GM21526 (cell line): Measurements from ENCODE around the gene LAMA5.

Experiments used
- ATAC-seq: cut with Tn5 transposase; IDR thresholded peaks from one replicate; pipeline ENCODE4 v1.9.1; 2021; ENCODE audit warnings: moderate library complexity; ENCODE audit not compliant: unreplicated experiment, low FRiP score

Gene LAMA5

DNA sequence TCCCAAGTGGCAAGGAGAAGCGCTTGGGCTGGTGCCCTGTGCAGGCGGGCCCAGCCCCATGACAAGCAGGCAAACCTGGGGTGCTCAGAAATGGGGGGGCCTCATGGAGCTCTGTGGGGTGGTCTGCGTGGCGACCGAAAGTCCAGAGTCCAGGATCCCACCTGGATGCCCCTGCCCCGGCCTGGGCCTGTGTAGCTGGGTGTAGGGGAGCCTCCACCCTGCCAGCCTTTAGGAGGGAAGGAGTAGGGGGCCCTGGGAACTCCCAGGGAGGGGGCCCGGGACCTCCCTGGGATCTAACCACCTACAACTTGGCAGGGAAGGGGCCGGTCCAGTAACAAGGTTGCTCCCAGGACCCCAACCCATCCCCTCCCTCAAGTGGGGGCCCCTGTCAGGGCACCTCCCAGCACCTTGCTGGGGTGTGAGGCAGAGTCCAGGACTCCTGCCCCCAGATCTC lies 4.5 kb upstream of the LAMA5 start:
- ATAC-seq: no peak

DNA sequence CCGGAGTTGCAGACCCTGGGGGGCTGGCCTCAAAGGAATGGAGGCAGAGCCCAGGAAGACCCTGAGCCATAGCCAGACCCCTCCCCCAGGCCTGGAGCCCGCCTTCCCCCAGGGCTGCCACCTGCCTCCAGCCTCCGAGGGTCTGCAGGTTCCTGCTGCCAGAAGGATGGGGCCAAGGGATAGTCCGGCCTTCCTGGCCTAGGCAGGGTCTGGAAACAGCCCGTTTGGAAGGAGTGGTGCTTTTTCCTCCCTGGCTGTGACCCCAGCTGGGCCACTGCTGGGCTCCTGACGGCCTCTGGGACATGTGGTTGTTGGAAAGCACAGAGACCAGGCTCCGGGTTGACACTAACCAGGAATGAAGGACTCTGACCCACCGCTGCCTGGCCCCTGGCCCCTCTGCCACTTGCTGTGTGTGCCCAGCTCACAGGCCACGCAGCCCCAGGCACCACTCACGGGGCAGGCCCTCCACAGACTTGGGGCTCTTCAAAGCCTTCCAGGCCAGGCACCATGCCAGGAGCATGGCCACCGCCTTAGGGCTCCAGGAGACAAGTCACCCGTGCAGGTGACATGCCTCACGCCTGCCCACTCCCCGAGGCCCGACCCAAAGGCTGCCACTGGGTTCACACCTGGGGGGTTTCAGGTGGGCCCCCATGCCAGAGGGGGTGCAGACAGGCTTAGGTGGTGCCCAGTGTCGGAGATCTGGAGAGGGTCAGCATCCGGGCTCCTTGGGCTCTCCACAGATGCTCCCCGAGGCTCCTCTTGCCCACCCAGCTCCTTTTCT lies 3.9 kb upstream of the LAMA5 start:
- no peak for ATAC-seq

DNA sequence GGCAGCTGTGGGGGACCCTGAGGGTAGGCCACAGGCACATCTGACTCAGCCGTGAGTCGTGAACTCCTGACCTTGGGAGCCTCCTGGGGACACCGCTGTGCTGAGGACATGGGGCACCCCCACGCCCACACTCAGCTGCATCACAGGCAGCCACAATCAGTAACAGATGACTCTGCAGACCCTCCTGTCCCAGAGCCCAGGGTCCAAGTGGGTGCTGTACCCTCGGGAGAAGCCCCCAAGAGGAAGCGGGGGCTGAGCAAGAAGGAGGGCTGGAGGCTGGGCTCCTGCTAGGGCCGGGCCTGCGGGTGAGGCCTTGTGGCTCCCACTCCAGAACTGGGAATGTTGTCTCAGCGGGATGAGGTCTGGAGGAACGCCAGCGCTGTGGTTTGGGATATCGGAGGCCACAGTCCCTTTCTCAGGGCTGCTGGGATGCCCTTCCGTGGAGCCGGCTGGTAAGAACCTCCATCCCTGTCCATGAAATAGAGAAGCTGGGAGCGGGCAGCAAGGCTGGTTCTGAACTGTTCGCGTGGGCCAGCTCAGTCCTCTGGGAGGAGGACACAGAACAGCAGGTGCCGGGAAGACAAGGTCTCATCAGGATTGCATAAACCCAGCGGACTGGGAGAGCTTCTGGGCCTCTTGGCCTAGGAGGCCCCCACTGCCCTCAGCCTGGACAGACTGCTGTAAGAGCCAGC lies 3.1 kb upstream of the LAMA5 start:
- no peak for ATAC-seq

DNA sequence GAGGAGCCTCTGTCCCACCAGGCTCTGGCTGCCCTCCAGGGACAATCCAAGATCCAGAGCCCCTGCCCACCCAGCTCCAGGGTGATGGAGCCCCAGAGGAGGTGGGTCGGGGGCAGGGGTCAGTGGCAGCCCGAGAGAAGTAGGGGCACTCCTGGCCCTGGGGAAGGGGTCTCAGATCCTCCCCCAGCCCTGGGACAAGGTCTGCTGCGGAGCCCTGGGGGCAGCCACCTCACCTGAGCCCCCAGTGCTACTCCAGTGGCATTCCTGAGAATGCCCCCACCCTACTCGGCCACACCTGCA lies 2.7 kb upstream of the LAMA5 start:
- no peak for ATAC-seq

DNA sequence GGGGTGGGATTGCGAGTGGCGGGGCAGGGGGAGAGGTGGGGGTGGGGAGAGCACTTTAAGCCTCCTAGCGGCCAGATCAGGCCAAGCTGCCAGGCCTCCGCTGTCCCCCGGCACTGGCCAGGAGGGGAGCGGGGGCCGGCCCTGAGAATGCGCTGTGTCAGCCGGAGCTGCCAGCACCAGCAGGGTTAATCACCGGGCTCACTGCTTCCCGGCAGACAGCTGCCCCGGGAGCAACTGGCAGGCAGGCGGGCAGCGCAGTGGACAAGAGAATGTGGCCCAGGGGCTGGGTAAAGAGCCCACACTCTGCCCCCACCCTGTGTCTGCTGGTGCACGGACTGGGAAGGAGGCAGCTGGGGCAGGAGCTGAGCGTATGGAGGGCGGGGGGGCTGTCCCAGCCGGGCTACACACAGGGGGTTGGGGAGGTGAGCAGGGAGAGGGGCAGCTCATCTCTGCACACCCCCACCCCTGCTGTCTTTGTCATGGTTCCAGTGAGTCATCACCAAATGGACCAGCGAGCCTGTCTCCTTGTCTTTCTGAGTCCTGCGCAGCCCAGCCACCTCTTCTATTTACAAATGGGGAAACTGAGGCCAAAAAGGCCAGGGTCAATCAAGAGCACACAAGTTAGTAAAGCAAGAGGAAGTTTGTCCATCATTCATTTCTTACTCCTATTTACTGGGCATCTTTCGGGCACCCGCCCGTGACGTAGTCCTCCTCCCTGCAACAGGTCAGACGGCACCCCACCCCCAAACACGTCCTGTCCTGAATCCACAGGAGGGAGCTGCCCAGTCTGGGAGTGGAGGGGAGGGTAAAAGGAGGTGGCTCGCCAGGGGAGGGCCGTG lies 2.1 kb upstream of the LAMA5 start:
- no peak for ATAC-seq

DNA sequence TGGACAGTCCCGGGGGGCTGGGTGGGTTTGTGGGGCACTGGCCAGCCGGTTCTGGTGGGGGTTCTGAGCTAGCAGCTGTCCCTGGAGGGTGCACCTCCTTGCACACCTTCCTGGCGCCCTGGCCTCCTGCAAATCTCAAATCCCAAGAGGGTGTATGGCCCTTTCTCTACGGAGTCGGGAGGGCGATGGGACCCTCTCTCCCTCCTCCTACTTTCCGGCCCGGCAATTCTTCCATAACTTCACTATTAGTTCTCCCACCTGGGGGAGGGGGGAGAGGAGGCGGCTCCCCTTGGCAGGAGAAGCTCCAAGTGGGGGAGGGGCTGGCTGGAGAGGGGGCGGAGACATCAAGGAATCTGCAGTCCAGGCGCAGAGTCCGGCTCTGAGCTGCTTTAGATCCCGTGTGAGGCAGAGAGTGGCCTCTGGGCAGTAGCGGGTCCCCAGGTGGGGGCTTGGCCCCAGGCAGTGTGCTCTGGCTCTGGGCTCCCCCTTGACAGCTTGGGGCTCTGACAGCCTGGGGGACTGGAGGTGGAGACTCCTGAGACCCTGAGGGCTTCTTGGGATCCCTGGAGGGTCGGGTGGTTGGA lies 1.4 kb upstream of the LAMA5 start:
- ATAC-seq: no peak

DNA sequence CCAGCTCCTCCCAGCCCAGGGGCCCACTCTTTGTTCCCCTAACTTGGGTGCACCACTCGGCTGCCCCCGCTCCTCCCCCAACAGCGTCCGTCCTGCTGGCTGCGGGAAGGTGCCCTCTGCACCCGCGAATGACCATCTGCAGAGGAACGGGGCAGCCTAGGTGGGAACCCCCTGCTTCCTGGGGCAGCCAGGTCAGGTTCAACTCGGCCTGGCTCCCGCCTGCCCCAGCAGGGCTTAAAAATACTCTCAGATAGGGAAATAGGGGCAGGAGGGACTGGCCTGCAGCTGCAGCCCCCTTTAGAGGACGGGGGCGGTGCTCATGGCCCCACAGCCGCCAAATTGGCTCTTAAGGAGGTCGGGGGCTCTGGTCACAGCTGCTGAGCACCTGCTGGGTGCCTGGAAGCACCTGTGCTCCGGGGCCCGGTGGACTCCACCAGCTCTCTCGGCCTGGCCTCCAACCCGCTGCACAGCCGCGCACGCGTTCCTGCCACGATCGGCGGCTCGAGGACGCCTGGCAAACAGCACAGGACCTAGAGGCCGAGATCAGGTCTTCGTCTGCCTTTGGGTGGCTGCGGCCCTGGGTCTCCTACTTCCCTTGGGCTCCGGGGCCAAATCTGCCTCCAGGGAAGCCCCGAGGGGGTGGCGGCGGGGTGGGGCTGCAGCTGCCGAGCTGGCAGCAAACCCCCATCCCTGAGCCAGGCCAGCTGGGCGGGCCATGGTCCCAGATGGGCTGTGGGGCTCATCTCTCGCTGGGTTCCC lies 700 bp upstream of the LAMA5 start:
- ATAC-seq: no peak

DNA sequence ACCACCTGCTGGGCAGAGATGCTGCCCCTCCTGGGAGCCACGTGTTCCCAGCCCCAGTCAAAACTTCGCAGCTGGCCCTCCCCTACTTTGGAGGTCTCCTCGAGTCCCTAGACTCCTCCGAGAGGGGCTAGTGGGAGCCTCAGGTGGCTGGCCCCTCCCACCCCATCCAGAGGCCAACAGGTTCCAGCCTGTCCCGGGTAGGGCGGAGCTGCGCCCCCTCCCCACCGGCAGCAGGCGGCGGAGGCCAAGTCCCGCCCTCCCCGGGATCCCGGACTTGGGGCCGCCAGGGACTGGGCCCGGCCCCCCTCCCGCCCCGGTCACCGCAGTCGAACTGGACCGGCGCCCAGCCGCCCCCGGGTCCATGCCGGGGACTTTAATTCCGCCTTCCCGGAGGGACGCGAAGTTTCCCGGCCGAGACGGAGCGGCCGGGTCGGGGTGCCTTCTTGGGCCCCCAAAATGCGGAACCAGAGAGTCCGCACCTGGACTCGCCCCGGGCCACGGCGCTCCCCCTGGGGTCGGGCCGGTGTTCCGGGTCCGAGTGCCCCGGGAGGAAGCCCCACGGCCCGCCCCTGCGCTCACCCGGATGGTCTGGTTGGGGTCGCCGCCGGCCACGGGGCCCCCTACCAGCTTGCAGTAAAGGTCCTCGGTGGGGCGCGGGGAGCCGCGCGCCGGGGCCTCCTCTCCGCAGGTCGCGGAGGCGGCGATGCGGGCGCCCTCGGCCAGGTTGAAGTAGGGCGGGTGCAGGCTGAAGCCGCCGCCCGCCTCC lies 559 bp downstream of the LAMA5 start:
- ATAC-seq: no peak

DNA sequence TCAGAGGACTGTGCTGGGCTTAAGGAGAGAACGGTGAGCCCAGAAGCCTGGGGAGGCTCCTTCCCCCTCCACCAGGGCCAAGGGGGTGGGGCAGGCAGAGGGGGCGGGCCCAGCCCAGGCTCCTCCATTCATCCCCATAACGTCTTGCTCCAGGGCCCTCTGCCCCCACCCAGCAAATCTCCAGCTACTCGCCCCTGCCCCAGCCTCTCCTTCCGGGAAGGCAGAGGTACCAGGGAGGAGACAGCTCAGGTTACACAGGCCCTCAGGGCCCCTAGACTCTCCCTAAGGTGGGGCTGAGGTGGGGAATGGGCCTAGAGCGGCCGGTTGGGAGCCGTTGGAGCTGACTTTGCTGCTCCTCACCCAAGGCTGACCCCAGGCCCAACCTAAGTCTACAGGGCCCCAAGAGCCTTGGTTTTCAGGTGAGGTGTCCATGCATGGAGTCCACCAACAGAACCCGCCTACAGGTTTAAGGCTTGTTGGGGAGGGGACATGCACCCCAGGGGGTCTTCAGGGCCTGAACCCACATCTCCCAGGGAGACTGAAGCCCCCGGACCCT lies 1.2 kb downstream of the LAMA5 start:
- ATAC-seq: no peak

DNA sequence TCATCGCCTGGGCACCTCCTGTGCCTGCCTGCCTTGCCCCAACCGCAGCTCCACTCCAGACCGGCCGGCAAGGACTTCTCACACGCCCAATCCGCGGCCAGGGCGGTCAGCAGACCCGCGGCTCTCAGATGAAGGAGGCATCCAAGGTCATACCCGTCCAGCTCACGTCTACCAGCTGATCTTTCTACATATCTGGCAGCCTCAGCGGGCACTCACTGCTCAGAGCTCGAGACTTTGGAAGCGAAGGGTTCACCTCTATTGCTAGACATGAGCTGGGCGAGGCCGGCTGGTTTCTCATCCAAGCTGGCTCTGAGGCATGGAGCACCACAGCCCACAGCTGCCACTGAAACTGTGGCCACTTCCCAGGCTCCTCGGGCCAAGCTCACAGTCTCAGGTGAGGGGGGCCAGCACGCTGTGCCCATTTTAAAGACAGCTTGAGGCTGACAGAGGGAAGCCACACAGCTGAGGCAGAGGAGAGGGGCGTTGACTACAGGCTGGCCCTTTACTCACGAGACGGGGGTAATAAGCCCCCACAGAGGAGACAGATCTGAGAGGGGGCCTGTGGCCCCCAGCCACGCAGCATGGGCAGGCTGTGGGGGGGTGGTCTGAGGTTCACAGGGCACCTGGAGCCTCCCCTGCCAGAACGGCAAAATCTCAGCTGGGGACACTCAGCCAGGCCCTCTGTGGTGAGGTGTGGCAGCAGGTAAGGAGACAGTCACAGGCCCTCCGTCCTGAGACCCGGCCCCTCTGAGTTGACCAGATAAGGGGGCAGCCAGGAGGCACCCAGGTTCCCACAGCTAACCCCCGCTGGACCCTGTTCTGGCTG lies 2.0 kb downstream of the LAMA5 start:
- ATAC-seq: no peak

DNA sequence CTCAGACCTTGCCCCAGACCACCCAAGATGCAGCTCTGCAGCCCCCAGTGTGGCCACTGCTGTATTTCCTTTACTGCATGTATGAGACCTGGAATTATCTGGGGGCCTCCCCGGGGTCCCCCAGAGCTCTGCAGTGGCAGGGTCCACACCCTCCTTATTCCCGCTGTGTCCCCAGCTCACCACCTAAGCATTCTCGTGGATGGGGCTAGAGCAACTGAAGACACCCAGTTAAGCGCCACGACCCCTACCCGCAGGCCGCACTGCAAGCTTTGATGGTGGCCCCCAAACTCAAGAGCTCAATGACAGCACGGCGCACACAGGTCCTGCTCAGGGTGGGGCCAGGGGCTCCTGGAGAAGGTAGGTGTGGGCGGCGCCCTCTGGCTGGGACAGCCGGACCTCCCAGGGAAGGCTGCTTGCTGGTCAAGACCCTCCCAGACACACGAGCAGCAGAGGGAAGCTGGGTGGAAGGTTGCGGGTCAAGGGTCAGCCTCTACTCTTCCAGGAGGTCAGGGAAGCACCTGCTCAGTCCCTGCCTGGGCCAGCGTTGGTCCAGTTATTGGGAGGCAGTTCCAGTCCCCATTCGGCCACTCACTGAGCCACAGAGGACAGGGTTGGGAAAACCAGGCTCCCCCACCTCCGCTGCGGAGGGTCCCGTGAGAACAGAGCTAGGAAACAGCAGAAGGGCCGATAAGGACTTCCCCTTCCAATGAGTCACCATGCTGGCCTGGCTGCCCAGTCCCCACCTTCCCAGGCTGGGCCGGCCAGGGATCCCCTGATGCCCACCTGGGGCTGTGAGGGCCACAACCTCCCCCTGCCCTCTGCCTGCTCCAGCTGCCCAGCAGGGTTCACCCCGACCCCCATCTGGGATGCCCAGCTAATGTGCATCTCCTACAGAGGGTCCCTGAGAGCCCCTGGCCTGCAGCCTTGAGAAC lies 2.9 kb downstream of the LAMA5 start:
- no peak for ATAC-seq

DNA sequence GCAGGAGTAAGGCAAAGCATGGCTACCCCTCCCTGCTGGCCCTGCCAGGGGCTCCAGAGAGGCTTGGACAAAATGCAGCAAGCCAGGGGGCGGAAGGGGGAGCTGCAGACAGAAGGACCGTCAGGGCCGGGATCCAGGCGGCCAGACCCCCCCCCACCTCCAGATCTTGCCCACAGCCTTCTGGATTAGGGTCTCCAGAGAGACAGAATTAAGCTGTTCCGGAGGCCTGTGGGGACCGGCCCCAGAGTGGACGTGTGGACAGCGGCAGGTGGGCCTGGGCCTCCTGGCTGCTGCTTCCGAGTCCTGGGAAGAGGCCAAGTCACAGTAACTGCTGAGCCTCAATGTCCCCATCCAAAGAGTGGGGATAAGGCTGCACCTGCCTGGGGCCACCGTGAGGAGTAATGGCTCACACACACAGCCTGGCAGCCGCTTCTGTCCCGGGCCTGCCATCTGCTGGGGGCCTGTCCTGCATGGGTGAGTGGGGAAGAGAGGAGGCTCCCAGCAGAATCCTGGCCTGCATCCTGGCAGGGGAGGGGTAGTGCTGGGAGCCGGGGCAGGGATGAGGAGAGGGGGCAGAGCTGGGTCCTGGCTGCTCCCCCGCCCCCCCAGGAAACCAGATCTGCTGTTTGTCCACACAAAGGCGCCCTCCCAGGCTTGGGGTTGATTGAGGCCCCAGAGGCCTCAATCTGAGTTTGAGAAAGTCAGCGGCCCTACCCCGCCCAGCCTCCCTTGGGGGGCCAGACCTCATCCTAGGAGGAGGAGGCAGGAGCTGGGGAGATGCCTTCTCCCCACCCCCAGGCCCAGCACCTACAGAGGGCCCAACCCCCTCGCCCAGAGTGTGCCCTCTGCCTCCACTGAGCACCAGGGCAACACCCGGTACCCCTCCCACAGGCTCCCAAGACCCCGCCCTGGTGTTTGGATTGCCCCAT lies 3.9 kb downstream of the LAMA5 start:
- no peak for ATAC-seq

DNA sequence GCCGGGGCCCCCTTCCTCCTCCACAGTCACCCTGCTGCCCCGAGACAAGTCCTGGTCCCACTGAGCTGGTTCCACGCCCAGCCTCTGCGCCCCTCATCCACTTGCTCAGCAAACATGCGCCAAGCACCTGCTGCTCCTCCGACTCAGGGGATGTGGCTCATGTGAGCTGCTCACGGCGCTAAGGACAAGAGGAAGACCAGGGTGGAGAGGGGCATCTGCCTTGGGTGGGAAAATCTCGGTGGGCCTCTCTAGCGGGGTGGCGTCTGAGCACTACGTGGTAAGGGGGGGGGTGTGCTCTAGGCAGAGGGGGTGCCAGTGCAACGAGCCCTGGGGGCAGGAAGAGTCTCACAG lies 4.5 kb downstream of the LAMA5 start:
- ATAC-seq: no peak

DNA sequence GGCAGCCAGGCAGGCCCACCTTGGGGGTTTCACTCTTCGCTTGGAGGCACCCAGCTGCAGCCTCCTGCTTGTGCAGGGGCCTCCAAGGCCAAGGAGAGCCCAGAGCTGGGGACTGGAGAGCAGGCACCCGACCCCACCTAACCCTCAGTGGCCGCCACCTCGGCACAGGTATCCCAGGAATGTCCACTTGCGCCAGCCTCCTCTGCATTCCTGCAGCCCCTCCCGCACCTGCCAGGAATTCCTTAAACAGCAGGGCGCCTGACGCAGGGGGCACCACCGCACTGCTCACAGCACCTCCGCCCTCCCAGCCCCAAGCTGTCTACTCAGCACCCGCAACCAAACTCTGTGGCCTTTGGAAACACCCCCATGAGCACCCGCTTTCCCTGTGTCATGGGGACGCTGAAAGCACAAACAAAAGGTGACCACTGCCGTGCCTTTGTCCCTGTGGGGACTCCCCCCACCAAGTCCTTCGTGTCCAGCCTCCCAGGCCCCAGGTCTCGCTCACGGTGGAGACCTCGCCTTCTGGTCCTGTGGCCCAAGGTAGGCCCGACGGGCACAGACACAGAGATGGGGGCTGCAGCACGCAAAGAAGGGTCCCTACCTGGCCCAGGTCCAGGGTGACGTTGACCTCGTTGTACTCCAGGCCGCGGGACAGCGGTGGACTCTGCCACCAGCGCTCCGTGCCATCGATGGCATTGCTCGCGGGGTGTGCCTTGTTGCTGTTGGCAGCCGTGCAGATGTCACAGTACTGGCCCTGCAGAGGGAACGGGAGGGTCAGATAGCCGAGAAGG lies 5.1 kb downstream of the LAMA5 start:
- no peak for ATAC-seq

DNA sequence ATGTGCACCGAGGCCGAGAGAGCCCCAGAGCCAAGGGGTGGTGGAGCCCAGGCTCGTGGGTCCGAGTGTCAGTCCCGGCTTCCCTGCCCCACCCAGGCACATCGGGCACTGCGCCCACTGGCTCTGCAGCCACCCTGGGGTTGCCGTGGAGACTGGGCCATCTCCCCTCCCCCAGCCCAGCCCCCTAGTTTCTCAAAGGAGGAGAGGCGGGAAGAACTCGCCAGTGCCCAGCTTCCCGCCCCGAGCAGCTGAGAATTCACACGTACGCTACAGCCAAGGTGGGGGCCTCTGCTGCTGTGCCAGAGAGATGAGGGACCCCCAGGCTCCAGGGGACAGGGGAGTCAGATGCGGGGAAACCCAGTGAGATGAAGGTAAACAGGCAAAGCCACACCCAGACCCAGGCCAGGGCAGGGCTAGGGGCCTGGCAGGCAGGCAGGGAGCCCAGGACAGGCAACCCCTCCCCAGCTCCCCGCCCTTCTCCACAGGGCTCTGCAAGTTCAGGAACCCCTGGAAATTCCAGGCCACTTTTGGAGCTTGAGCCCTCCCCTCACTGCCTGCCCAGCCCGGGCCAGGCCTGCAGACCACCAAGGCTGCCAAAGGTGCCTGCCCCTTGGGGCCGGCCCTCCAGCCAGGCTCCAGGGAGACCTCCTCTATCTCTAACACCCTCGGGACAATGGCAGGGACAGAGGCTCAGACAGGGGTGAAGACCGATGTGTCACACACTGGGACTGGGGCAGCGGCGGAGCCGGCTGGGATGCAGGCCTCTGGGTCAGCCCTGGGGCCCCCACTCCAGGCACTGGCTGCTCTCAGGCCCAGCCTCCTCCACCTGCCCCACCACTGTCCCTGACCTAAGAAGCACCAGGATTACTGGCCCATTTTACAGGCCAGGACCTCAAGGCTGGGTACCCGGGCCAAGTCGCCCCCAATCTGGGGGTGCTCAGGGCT lies 6.0 kb downstream of the LAMA5 start:
- no peak for ATAC-seq
